Heart left ventricle (tissue), 16 donors: ENCODE results near the gene PRKG1. TPM values are rescaled to one million over a fixed set of nuclear protein-coding genes. Genes with fewer than 3 reads are reported as not detected.

Experiments used
- ATAC-seq, 4 donors: fragments of 200-7000 bp; cut with Tn5 transposase; one replicate each; pipeline ENCODE4 v1.9.1; 2020 to 2022; ENCODE audit warnings: moderate library complexity in 4 of 4, mild to moderate bottlenecking in 3 of 4, moderate number of reproducible peaks in 1 of 4
- DNase-seq, 5 donors: peaks; one replicate each; pipeline ENCODE4 v3.0.0-alpha.2; 2020
- H3K27ac ChIP-seq, 12 donors: fragments of 200-600 bp; sonication (generic) in 4 of 12; one replicate each; pipeline versions ENCODE4 v1.5.0 to v1.8.0; 2016 to 2022; ENCODE audit warnings: mild to moderate bottlenecking in 2 of 12
- H3K27me3 ChIP-seq, 9 donors: fragments of 200-600 bp; sonication (generic) in 2 of 9; one replicate each; pipeline versions ENCODE4 v1.5.1 to v1.8.0; 2016 to 2022; ENCODE audit warnings: mild to moderate bottlenecking in 3 of 9
- H3K36me3 ChIP-seq, 9 donors: fragments of 200-600 bp; sonication (generic) in 2 of 9; one replicate each; pipeline versions ENCODE4 v1.5.0 to v1.8.0; 2018 to 2022; ENCODE audit warnings: mild to moderate bottlenecking in 2 of 9
- H3K4me1 ChIP-seq, 12 donors: fragments of 200-600 bp; sonication (generic) in 4 of 12; one replicate each; pipeline versions ENCODE4 v1.5.0 to v1.8.0; 2016 to 2022; ENCODE audit warnings: mild to moderate bottlenecking in 3 of 12
- H3K4me3 ChIP-seq, 12 donors: fragments of 200-600 bp; sonication (generic) in 4 of 12; one replicate each; pipeline versions ENCODE4 v1.5.0 to v1.8.0; 2017 to 2022; ENCODE audit warnings: mild to moderate bottlenecking in 9 of 12, moderate library complexity in 4 of 12
- H3K9me3 ChIP-seq, 12 donors: fragments of 200-600 bp; sonication (generic) in 4 of 12; one replicate each; pipeline versions ENCODE4 v1.5.0 to v1.8.0; 2016 to 2022; ENCODE audit warnings: mild to moderate bottlenecking in 1 of 12
- CTCF ChIP-seq, 12 donors: fragments of 200-600 bp; sonication (generic) in 4 of 12; IDR thresholded peaks; one replicate each; pipeline versions ENCODE4 v1.5.0 to v1.8.0; 2018 to 2022; ENCODE audit warnings: antibody characterized with exemption in 12 of 12, mild to moderate bottlenecking in 5 of 12
- POLR2A ChIP-seq, 2 donors: fragments of 450-650 bp; IDR thresholded peaks; one replicate each; pipeline ENCODE4 v1.6.1; 2017; ENCODE audit warnings: antibody characterized with exemption in 2 of 2, mild to moderate bottlenecking in 2 of 2, moderate library complexity in 2 of 2
- WGBS, 4 donors: extraction: QIAGEN DNeasy Blood & Tissue Kit in 2 of 4; methylation state at CpG; one replicate each; pipeline versions ENCODE4 v1.1.5 to v1.1.7; 2013 to 2018; 5-methylcytosine and 5-hydroxymethylcytosine counted together
- intact Hi-C, 10 donors: fragments of 100-400 bp; cut with DNase I; formaldehyde crosslinking; loops; one replicate each; pipeline versions ENCODE4 v1.11.1 to v1.14.2; 2022
- polyA plus RNA-seq, 2 donors: library from polyadenylated mRNA; stranded (reverse); fragments of 200-250 nt; gene quantifications; one replicate each; pipeline ENCODE4 v1.2.3, GENCODE V29; 2013
- total RNA-seq, 9 donors: library from RNA; depleted of rRNA in 2 of 9; stranded (reverse); fragments of >200 nt in 2 of 9; fragmentation: NEBNext Ultra II Directional in 3 of 9; extraction: Animal tissue kit (Norgen Biotek cat#: 25700) in 3 of 9; gene quantifications; one replicate each; pipeline versions ENCODE4 v1.1.0 to v1.2.4, GENCODE V29; 2016 to 2023
- donor health status: ischemic (EF 13 %, LVEDD 7.1; RV severe dilation, severe dysfunction).
- donor health status: healthy with polysubstance abuse.
- donor health status: DM: no; HTN: yes; CAD: no.
- donor health status: DM: no; HTN: no; CAD: no.
- donor health status: ischemic (EF 25% LVEDD 6.9; RV normal size, moderate dysfunction).
- donor health status: ischemic (EF 25% LVEDD 5.7; RV mildly dilated, moderate dysfunction).
- donor health status: healthy.
- donor health status: DM: yes; HTN: yes; CAD: no.
- donor health status: ischemic (EF 35%, LVEDD 5.7; RV mildly dilated, moderate dysfunction).
- donor health status: nonischemic (EF 11% LVEDD 7.7; RV severe dilation, severe dysfunction).
- donor health status: DM: yes; HTN: yes; CAD: no.
- donor health status: PGD.
- donor health status: ischemic (EF 29% LVEDD 5.4; RV normal size, mild dysfunction).
- donor health status: nonischemic (EF 23%, LVEDD 6.1; RV moderate dilation, normal function).

PRKG1 gene
- total and polyA plus RNA-seq, 11 donors, result 5.5 to 37.3 (median 29.3) TPM

DNA sequence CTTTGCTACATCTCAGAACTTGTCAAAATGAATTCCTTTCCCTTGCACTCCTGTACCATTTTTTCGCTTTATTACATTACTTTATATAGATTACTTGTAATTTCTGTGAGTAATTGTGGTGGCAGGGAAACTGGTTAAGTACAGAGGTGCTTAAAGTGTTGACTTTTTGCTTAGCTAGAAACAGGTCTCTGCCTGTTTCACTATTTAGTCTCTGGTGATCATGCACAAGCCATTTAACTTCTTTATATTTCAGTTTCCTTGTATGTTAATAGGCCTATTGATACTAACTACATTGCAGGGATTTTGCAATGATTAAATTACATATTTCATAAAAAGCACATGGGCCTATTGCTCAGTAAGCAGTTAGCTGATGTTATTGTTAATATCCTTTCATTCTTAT, 233.8 kb downstream of the PRKG1 start:
- 76 to 86% (median 82%) methylated on average over 1 of the region's 1 CpG for WGBS, 4 donors
- no peak for DNase-seq
- intact Hi-C loops, result loop anchor here in 1 of 10 donors (10.0 kb wide), 1 partner anchor 233 kb away; the partner anchor contains the start of gene PRKG1
- Histone ChIP-seq H3K4me3 (no peak overlapping the region), H3K9me3 (no peaks in the 10 kb centered on the region), H3K4me1 (peaks cover 0 to 25% (median 1%) of the 10 kb centered on the region in 12 donors), H3K36me3 (no peaks in the 10 kb centered on the region), H3K27me3 (no peaks in the 10 kb centered on the region), H3K27ac (no peak overlapping the region)
- ATAC-seq, result no peak
- TF ChIP-seq POLR2A (IDR thresholded peaks at IDR 0.05) (no peak), CTCF (IDR thresholded peaks at IDR 0.05) (no peak)

DNA sequence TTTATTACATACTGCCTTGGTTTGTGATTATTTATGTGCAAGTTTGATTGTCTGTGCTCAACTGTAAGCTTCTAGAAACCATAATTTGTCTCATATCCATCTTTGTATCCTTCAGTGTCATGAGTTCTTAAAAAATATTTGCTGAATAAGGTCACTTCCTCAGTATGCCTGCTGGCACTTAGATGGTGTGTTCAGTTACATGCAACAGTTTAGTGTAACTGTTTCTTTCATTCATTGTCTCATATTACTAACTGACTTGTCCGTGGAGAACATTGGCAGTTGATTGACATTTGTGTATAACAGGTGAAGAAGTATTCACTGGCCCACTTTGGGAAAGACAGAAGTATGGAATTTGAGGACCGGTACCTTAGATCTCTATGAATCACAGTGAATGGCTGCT, 236.9 kb downstream of the PRKG1 start:
- H3K27ac ChIP-seq, result no peak overlapping the region
- ATAC-seq, result no peak
- no peak for TF ChIP-seq POLR2A (IDR thresholded peaks at IDR 0.05)
- no peak for TF ChIP-seq CTCF (IDR thresholded peaks at IDR 0.05)

DNA sequence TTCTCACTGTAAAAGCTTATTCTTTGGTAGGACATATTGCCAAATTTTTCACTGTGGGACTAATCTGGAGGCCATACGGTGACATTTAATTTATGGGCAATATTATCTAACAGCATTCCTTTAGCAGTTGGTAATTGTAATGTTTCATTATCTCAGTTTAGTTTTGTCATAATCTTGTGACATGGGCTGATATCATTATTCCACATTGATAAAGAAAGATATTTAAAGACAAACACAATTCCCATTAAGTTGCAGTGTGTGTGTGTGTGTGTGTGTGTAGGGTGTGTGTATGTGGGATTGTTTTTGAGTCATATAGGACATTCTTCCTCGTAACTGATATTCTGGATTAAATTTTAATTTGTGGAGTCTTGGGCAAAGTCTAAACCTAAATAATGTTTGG, 238.5 kb downstream of the PRKG1 start:
- H3K36me3 ChIP-seq, result no peaks in the 10 kb centered on the region
- H3K27me3 ChIP-seq, result no peaks in the 10 kb centered on the region
- intact Hi-C loops, result no loop called here
- H3K27ac ChIP-seq, result no peak overlapping the region
- DNase-seq, result no peak
- no peak overlapping the region for H3K4me3 ChIP-seq
- H3K4me1 ChIP-seq, result peaks cover 0 to 40% (median 10%) of the 10 kb centered on the region in 12 donors
- TF ChIP-seq POLR2A (IDR thresholded peaks at IDR 0.05), result no peak
- no peaks in the 10 kb centered on the region for H3K9me3 ChIP-seq
- WGBS, 4 donors, result 44 to 66% (median 57%) methylated on average over 2 of the region's 2 CpGs
- no peak for ATAC-seq

More for the DNA sequence above, 236.9 kb downstream of the PRKG1 start:
- no peaks in the 10 kb centered on the region for H3K27me3 ChIP-seq
- H3K36me3 ChIP-seq, result no peaks in the 10 kb centered on the region
- no peak overlapping the region for H3K4me3 ChIP-seq
- intact Hi-C loops, result no loop called here
- WGBS, 4 donors, result 64 to 73% (median 70%) methylated on average over 2 of the region's 2 CpGs
- DNase-seq, result no peak
- H3K4me1 ChIP-seq, result peaks cover 0 to 40% (median 10%) of the 10 kb centered on the region in 12 donors
- H3K9me3 ChIP-seq, result no peaks in the 10 kb centered on the region

DNA sequence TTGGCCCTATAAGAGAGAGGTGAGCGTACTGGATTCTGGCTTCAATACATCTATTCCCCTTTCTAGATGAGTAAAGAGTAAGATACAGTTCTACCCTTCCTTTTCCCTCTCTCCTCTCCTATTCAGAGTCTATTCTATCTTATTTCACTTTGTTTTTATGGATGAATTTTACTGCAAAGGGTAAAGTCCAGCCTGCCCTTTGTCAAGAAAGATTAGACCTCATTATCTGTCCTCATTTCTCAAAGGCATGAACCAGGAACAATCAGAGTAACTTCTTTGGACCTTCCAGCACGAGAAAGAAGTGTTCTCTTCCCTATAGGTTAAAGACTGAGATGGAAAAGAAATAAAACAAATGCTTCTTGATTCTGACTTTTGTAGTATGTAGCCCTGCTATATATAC, 239.0 kb downstream of the PRKG1 start:
- no peak for ATAC-seq
- H3K4me1 ChIP-seq, result peaks cover 0 to 37% (median 9%) of the 10 kb centered on the region in 12 donors
- H3K27ac ChIP-seq, result no peak overlapping the region
- H3K4me3 ChIP-seq, result no peak overlapping the region
- no peak for DNase-seq
- H3K36me3 ChIP-seq, result no peaks in the 10 kb centered on the region
- TF ChIP-seq POLR2A (IDR thresholded peaks at IDR 0.05), result no peak
- TF ChIP-seq CTCF (IDR thresholded peaks at IDR 0.05), result no peak
- H3K27me3 ChIP-seq, result no peaks in the 10 kb centered on the region
- no peaks in the 10 kb centered on the region for H3K9me3 ChIP-seq
- intact Hi-C loops, result no loop called here
- WGBS, 4 donors, result 70 to 81% (median 73%) methylated on average over 2 of the region's 2 CpGs
